ENCODE measurements around the gene KIFC1.

GRCh38 chr6:33431880-33432541, 40.4 kb downstream of the KIFC1 start:
- TF ChIP-seq POLR2AphosphoS5 (IDR thresholded peaks at IDR 0.05; ENCODE audit: borderline replicate concordance, low read depth, low read length) (no peak), EZH2 (IDR thresholded peaks at IDR 0.05) (no peak), FOXP2 (optimal IDR thresholded peaks at IDR 0.05; ENCODE audit: control extremely low read depth, extremely low read length, insufficient read depth) (no peak)
